NB4 (cell line): ENCODE data around the gene PHACTR2.

Experiments
- DNase-seq: peaks from one replicate; pipeline ENCODE4 v3.0.0; 2010; ENCODE audit warnings: low read depth
- H3K4me3 ChIP-seq: one replicate; pipeline ENCODE4 v1.5.1; 2011; ENCODE audit warnings: mild to moderate bottlenecking, low read depth, low read length, moderate library complexity
- MYC ChIP-seq: IDR thresholded peaks from 2 replicates; pipeline ENCODE4 v1.6.1; 2011; ENCODE audit warnings: low read depth, low read length
- POLR2A ChIP-seq: IDR thresholded peaks from 2 replicates; pipeline ENCODE4 v1.6.1; 2011; ENCODE audit warnings: mild to moderate bottlenecking; ENCODE audit not compliant: insufficient read length; ENCODE audit errors: extremely low read depth
- TF ChIP-seq, protein P1 (sequence below): IDR thresholded peaks from one replicate; pipeline ENCODE4 v1.5.1; 2012; ENCODE audit warnings: low read depth, low read length
- TF ChIP-seq, protein P2 (sequence below): IDR thresholded peaks from 2 replicates; pipeline ENCODE4 v1.6.1; 2011; ENCODE audit warnings: low read depth, low read length

Gene PHACTR2

GRCh38 chr6:143696664-143697000 lies 18.9 kb downstream of the PHACTR2 start:
- TF ChIP-seq MYC: no peak
- TF ChIP-seq, protein P1, sequence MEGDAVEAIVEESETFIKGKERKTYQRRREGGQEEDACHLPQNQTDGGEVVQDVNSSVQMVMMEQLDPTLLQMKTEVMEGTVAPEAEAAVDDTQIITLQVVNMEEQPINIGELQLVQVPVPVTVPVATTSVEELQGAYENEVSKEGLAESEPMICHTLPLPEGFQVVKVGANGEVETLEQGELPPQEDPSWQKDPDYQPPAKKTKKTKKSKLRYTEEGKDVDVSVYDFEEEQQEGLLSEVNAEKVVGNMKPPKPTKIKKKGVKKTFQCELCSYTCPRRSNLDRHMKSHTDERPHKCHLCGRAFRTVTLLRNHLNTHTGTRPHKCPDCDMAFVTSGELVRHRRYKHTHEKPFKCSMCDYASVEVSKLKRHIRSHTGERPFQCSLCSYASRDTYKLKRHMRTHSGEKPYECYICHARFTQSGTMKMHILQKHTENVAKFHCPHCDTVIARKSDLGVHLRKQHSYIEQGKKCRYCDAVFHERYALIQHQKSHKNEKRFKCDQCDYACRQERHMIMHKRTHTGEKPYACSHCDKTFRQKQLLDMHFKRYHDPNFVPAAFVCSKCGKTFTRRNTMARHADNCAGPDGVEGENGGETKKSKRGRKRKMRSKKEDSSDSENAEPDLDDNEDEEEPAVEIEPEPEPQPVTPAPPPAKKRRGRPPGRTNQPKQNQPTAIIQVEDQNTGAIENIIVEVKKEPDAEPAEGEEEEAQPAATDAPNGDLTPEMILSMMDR: no peak
- TF ChIP-seq POLR2A: no peak
- TF ChIP-seq, protein P2, sequence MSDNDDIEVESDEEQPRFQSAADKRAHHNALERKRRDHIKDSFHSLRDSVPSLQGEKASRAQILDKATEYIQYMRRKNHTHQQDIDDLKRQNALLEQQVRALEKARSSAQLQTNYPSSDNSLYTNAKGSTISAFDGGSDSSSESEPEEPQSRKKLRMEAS: no peak
- DNase-seq: no peak
- no peak overlapping the region for H3K4me3 ChIP-seq

DNA sequence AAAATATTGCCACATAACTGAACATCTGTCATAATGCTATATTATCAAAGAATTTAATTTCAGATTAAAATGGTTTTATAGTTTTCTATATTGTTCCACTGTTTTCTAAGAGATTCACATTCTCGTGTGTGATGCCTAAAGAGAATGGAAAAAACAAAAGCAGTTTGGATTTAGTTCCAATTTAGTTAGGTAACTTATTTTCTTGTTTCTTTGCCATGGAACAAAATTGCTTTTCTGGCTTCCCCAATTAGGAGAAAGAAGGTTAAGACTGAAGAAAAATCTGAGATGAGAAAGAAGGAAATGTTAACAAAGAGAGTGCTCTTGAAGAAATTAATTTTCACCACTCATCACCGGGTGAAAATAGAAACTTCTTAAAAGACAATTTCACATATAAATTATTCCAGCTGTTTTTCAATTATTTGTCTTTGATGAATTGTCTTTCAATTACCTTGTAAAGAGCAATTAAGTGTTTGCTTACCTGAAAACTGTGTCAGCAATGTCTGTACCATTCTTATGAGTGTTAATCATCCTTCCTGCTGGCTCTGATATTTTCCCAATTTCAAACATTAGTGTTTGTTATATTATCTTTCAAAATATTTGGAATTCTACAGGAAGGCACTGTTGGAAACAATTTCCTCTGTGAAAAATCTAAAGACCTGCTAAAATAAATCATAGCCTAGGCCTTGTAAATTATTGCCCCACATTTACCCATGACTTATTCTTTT lies 19.5 kb downstream of the PHACTR2 start:
- H3K4me3 ChIP-seq: no peak overlapping the region
- TF ChIP-seq, protein P2: no peak
- no peak for TF ChIP-seq MYC
- TF ChIP-seq, protein P1: no peak
- no peak for TF ChIP-seq POLR2A
- DNase-seq: no peak

- DNase-seq: no peak
- no peak overlapping the region for H3K4me3 ChIP-seq
- TF ChIP-seq, protein P1: no peak
- TF ChIP-seq, protein P2: no peak
Measured at GRCh38 chr6:143698329-143698728, 20.6 kb downstream of the PHACTR2 start.

DNA sequence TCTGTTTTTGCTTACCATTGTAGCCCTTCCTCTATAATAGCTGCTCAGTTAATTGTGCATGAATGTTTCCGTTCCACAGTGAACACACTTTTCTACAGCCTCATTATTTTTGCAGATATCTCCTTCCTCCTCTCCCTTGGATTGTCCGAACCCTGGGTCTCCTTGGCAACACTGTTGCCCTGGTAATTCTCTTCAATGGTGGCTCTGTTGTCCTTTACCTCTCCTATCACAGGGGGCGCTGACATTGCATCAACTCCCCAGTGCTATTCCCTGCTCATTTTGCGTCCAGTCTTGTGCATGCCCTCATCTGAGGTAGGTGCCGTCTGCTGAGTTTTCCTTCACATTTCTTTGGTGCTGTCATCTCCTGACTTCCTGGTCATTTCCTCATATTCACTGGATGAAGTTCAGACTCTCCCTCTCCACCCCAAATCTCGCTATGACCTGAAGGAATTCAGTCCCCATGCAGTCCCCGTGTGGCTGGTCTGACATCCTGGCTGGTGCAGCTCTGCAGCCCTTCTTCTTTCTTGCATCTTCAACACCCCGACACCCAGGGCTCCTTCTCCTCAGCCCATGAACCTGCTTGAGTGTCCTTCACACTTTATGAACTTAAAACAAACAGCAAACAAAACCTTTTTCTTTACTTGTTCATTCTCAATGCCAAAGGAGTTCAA lies 21.1 kb downstream of the PHACTR2 start:
- DNase-seq: no peak
- TF ChIP-seq, protein P1: no peak
- no peak for TF ChIP-seq MYC
- no peak for TF ChIP-seq POLR2A
- TF ChIP-seq, protein P2: no peak

DNA sequence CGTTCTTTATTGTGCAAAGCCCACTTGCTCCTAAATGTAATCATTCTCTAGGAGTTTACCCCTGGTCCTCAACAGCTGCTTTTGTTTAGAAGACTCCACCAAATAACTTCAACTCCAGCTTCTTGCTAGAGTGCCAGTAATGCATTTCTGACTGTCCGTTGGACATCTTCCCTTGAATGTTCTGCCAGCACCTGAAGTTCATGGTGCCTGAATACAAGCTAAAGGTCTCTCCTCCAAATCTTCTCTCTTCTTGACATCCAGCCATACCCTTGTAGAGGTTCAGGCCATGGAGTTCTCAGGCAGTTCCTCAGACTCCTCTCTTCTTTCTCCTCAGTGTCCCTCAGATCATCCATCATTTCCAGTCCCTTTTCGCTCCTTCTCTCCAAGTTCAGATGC lies 21.7 kb downstream of the PHACTR2 start:
- no peak overlapping the region for H3K4me3 ChIP-seq
- DNase-seq: no peak
- TF ChIP-seq POLR2A: no peak
- no peak for TF ChIP-seq MYC
- TF ChIP-seq, protein P1: no peak
- TF ChIP-seq, protein P2: no peak

More for the DNA sequence above, 21.1 kb downstream of the PHACTR2 start:
- no peak overlapping the region for H3K4me3 ChIP-seq
